Sciatic nerve (tissue), 2 donors: ENCODE results near the gene ZNF394. TPM values are rescaled to one million over a fixed set of nuclear protein-coding genes. Genes with fewer than 3 reads are reported as not detected.
"Not testable (repeated sequence)": the region's sequence is repeated elsewhere in the genome, so short reads cannot be mapped to it uniquely, and the experiment has no call there.

ENCODE experiments used
- ATAC-seq: fragments of 200-7000 bp; cut with Tn5 transposase; one replicate; pipeline ENCODE4 v1.9.1; 2020; ENCODE audit warnings: mild to moderate bottlenecking, moderate library complexity
- DNase-seq: peaks from one replicate; pipeline ENCODE4 v3.0.0-alpha.2; 2020; ENCODE audit warnings: low spot score
- intact Hi-C: fragments of 100-400 bp; cut with DNase I; formaldehyde crosslinking; loops from one replicate; pipeline ENCODE4 v1.14.2; 2022
- total RNA-seq: library from RNA; stranded (reverse); fragmentation: NEBNext Ultra II Directional; extraction: Animal tissue kit (Norgen Biotek cat#: 25700); gene quantifications from one replicate; pipeline ENCODE4 v1.2.1, GENCODE V29; 2021
- donor health status: DM: no; HTN: no; CAD: no.
- donor health status: DM: no; HTN: no; CAD: no.

The ZNF394 gene
- total RNA-seq = 38.8 TPM

DNA sequence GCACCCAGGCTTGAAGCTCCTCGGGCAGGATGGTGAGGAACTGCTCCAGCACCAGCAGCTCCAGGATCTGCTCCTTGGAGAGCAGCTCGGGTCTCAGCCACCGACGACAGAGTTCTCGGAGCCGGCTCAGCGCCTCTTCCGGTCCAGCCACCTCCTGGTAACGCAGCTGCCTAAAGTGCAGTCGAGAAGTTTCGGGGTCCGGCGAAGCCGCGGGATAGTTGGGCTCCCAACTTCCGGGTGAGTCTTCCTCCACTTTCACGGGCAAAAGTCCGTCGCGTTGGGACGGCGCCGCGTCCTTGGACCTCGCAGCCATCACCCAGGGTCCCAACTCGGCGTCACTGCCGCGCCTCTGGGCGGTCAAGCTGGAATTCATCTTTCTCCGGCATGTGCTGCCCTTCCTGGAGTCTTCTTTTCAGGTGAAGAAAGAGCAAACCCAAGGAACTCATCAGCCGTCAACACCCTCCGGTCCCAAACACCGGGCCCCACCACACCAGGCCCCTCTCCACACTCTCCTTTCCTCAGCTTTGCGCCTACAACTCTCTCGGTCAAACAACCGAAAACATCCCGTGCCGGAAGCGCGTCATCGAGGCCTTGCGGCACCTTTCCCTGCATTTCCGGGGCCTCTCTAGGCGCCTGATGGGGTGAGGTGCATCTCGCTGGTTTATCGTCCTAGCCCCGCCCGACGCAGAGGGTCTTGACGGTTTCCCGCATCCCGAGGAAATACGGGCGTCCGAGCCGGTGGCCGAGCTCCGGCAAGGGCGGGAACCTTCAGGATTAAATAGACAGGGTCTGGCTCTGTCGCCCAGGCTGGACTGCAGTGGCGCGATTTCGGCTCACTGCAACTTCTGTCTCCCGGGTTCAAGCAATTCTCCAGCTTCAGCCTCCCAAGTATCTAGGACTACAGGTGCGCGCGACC, at the start of gene ZNF394:
ZNF394 (minus strand) TSS at position 561 of the 916 bp plus-strand sequence; CDS start at position 373, 188 bp downstream.
- peak; percentile 72 for ATAC-seq
- DNase-seq = peak; percentile 93
- intact Hi-C loops = loop anchor here (5.0 kb wide), 1 partner anchor 322 kb away; no protein-coding TSS in a partner anchor

DNA sequence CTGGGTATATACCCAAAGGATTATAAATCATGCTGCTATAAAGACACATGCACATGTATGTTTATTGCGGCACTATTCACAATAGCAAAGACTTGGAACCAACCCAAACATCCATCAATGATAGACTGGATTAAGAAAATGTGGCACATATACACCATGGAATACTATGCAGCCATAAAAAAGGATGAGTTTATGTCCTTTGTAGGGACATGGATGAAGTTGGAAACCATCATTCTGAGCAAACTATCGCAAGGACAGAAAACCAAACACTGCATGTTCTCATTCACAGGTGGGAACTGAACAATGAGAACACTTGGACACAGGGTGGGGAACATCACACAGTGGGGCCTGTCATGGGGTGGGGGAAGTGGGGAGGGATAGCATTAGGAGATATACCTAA, 49.5 kb upstream of the ZNF394 start:
- ATAC-seq, DNase-seq, intact Hi-C loops: not testable (repeated sequence)

DNA sequence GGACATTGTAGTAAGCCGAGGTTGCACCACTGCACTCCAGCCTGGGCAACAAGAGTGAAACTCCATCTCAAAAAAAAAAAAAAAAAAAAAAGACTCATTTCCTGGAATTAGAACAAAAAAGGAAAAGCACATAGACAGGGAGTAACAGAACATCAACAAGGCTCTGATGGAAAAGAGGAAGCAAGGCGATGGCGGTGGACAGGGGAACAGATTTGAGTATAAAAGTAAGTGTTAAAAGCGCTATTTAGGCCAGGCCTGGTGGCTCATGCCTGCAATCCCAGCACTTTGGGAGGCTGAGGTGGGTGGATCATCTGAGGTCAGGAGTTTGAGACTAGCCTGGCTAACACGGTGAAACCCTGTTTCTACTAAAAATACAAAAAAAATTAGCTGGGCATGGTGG, 45.2 kb upstream of the ZNF394 start:
- ATAC-seq, intact Hi-C loops, DNase-seq: not testable (repeated sequence)

DNA sequence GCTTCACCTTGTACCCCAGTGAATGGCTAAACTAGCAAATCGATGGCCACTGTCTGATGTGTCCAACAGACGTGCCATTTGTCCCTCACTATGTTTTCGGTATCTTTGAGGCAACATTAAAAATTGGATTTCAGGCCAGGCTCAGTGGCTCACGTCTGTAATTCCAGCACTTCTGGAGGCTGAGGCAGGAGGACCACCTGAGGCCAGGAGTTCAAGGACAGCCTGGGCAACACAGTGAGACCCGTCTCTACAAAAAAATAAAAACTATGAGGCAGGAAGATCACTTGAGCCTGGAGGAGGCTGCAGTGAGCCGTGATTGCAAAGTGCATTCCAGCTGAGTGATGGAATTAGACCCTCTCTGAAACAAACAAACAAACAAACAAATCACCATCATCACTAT, 43.8 kb upstream of the ZNF394 start:
- intact Hi-C loops = no loop called here
- DNase-seq (no peak), ATAC-seq (no peak)

DNA sequence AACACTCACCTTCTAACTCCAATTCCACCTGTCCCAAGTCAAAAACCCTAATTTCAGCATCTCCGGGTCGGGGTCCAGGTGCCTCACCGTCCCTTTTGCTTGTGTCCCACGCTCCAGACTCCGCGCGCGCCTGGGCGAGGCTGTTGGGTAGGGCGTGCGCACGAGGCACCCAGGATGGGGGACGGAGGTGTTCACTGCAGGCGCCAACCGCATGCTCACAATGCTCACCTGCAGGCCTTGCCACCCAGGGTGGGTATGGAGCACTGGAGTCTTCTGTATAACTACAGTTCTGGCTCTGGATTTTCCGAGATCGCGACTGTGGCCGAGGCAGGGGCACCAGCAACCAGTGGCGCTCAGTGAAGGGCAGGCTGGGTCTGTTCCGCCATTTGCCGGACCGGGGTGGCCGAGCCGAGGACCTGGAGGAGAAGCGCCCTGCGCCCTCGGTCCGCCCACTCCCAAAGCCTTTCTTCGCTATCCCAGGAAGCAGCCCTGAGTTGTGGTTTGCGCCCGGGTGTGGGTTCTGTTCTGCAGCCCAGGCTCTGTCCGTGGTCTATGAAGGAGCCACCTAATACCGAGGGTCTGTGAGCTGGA, 43.1 kb upstream of the ZNF394 start:
- intact Hi-C loops = no loop called here
- ATAC-seq = no peak

DNA sequence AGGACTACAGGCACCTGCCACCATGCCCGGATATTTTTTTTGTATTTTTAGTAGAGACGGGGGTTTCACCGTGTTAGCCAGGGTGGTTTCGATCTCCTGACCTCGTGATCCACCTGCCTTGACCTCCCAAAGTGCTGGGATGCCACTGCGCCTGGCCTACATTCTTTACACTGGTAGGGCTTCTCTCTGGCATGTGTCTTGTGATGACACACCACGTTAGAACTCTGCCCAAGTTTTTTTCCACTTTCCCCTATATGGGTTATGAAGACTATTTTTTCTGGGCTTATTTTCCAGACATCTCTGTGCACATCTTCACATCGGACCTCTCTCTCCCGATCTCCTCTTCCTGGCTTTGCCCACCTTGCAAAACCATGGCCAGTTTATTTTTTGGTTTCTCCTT, 41.1 kb upstream of the ZNF394 start:
- DNase-seq (no peak), ATAC-seq (no peak)
- intact Hi-C loops = no loop called here

More for the DNA sequence above, 43.1 kb upstream of the ZNF394 start:
- DNase-seq = no peak

DNA sequence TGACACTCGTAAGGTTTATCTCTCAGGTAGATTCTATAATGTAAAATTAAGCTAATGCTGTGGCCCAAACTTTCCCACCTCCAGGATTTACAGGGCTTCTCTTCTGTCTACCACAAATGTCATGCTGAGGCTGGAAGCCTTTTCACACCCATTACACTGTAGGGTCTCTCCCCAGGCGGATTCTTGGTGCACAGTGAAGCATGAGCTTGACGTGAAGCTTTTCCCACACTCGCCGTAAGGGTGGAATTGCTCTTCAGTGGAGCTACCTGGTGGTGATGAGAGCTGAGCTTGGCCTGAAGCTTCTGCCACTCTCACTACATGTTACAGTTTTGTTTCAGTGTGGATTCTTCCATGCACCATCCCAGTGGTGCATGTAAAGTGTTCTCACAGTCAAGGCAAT, 40.5 kb upstream of the ZNF394 start:
- DNase-seq = no peak
- intact Hi-C loops = no loop called here
- no peak for ATAC-seq

DNA sequence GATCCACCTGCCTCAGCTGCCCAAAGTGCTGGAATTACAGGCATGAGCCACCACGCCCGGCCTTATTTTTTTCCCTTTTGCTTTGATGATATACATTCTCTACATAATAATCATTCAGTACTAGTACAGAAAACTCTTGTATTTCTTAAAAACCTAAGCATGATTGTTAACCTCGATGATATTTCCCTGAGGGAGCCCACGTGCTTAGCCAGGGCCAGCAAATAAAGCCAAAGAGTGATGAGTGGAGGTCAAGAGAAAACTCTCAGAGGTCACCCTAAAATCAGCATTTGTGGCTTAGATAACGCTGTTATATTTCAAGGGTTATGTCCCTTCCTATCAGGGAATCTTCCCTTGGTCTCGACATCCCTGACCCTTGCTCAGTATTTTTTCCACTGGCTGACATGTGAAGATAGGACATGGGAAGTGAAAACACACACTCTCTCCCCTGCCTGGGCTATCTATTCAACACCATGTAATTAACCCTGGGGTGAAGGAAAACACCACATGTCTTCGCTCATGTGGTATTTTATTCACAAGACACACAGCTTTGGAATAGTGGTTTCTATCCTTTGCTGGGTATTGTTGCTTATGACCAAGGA, 39.2 kb upstream of the ZNF394 start:
- intact Hi-C loops = no loop called here

DNA sequence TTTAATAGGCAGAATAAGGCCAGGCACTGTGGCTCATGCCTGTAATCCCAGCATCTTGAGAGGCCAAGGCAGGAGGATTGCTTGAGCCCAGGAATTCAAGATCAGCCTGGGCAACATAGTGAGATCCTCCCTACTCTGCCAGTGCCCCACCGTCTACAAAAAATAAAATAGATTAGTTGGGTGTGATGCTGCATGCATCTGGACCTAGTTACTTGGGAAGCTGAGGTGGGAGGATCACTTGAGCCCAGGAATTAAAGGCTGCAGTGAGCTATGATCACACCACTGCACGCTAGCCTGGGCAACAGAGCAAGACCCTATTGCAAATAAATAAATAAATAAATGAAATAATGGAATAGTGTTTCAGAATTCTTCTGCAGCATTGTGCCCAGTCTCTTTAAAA, 35.6 kb upstream of the ZNF394 start:
- intact Hi-C loops = no loop called here
- no peak for ATAC-seq
- DNase-seq = no peak

More for the DNA sequence above, 39.2 kb upstream of the ZNF394 start:
- ATAC-seq (no peak), DNase-seq (no peak)

DNA sequence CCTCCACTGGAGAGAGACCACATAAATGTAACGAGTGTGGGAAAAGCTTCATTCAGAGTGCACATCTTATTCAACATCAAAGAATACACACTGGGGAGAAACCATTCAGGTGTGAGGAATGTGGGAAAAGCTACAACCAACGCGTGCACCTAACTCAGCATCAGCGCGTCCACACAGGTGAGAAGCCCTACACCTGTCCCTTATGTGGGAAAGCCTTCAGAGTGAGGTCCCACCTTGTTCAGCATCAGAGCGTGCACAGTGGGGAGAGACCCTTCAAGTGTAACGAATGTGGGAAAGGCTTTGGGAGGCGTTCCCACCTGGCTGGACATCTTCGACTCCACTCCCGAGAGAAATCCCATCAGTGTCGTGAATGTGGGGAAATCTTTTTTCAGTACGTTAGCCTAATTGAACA, 31.3 kb upstream of the ZNF394 start:
- intact Hi-C loops = no loop called here
- DNase-seq (no peak), ATAC-seq (no peak)

DNA sequence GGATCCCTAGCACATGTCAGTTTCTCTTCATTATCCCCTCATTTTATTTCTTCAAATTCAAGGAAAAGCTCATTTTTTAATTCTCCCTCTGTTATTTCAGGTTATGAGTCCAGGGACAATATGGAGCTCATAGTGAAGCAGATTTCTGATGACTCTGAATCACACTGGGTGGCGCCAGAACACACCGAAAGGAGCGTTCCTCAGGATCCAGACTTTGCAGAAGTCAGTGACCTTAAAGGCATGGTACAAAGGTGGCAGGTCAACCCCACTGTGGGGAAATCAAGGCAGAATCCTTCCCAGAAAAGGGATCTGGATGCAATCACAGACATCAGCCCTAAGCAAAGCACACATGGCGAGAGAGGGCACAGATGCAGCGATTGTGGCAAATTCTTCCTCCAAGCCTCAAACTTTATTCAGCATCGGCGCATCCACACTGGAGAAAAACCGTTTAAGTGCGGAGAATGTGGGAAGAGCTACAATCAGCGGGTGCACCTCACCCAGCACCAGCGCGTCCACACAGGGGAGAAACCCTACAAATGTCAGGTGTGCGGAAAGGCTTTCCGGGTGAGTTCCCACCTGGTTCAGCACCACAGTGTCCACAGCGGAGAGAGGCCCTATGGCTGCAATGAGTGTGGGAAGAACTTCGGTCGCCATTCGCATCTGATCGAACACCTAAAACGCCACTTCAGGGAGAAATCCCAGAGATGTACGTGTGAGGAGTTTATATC, 25.8 kb upstream of the ZNF394 start:
- DNase-seq (no peak), ATAC-seq (no peak)
- intact Hi-C loops = no loop called here

DNA sequence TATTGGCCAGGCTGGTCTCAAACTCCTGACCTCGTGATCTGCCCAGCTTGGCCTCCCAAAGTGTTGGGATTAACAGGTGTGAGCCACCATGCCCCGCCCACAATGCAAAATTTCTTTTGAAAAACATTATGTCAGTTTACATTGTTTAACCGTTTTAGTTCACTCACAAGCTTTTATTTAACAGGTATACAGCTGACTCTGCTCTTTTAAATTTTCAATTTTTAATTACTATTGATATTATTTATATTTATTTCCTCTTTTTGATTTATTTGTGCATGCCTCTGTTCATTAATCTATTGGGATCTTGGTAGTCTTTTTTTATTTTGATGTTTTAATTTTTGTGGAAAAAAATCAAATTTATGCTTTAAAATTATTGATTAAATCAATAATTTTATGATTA, 21.3 kb upstream of the ZNF394 start:
- DNase-seq (no peak), ATAC-seq (no peak)
- intact Hi-C loops = no loop called here

DNA sequence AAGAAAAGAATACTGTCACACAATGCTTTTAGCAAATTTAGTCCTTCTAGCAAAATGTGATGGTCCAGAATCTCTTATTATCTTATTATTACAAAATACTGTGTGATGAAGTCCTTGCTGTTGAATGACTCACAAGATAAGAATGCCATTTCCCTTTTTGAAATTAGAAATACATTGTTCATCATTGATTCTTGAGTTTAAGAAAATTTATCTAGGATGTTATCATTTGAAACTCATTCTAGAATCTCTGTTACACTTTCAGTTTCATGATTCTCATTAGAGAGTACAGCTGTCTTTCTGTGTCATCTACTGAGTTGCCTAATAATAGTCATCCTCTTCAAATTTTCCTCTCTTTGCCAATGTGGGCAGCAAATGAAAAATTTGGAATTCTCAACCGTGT, 14.0 kb upstream of the ZNF394 start:
- DNase-seq (no peak), ATAC-seq (no peak)
- intact Hi-C loops = no loop called here

DNA sequence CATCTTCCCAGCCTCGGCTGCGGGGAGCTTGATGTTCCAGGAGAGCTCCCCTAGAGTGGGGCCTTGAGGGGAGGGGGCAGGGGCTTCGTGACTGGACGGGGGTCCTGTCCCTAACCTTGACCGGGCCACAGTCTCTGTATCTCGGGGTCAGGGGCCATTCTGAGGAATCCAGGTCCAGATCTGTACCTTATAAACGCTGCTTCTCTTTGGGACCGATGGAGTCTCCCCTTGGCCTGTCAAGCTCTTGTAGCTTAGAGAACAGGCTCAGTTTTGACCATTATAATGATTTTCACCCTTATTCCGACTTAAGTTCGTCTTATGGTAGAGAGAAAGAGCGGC, 5.2 kb upstream of the ZNF394 start:
- DNase-seq (no peak), ATAC-seq (no peak)
- intact Hi-C loops = no loop called here

DNA sequence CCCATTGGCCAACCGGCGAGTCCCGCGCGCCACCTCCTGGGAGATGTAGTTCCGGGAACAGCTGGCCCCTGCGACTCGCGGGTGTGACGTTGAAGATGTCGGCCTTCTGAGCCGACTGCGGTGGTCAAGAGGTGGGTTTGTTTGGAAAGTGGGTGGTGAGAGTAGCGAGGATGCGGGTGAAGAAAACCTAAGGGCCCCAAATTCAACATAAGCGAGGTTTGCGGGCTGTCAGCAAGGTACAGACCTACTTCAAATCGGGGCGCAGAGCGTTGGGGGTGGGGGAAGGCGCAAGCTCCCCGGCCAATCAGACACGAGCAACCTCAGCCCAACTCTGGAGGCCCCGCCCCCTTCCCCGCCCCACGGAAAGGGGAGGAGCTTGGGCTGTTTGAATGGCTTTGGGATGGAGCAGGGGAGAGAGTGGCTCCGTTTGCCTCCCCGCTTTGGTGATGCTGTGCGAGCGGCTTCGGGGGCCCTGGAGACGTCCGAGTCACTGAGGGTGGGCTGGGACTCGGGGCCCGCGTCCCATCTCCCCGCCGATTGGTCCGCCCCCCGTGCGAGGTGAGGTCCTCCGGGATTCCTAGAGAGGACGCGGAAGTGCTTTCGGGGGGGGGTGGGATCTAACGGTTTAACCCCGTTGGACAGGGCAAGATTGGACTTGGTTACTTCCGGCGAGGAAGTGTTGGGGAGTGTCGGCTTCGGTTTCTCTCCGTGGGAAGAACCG, 4.7 kb upstream of the ZNF394 start, which contains the start of gene ZKSCAN5:
ZKSCAN5 (plus strand) TSS at position 60 of the 721 bp plus-strand sequence. CDS start 1,383 bp downstream, outside the sequence.
- ATAC-seq = peak; percentile 97
- intact Hi-C loops = loop anchor here (5.0 kb wide), 1 partner anchor 318 kb away; no protein-coding TSS in a partner anchor
- DNase-seq = peak; percentile 99

DNA sequence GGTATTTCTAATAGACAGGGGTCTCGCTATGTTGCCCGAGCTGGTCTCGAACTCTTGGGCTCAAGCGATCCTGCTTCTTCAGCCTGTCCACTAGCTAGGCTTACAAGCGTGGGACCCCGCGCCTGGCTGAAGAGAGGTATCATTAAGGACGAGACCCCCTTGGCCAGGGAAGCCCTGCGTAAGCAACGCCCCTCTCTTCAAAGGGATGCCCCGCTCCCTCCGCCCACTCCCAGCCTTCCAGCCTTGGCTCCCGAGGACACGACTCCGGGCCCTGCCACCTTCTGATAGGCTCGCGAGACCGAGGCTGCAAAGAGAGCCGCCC, 4.2 kb upstream of the ZNF394 start:
- ATAC-seq (peak; percentile 96), DNase-seq (no peak)
- intact Hi-C loops = loop anchor here (5.0 kb wide), 1 partner anchor 318 kb away; no protein-coding TSS in a partner anchor

DNA sequence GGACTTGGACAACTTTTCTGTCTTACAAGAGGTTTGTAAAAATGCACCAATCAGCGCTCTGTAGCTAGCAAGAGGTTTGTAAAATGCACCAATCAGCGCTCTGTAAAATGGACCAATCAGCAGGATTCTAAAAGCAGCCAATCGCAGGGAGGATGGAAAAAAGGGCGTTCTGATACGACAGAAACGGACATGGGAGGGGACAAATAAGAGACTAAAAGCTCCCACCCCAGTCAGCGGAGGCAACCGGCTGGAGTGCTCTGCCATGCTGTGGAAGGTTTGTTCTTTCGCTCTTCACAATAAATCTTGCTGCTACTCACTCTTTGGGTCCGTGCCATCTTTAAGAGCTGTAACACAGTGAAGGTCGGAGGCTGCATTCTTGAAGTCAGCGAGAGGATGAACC, 1.2 kb upstream of the ZNF394 start:
- ATAC-seq, DNase-seq: not testable (repeated sequence)
- intact Hi-C loops = loop anchor here (5.0 kb wide), 1 partner anchor 321 kb away; no protein-coding TSS in a partner anchor

DNA sequence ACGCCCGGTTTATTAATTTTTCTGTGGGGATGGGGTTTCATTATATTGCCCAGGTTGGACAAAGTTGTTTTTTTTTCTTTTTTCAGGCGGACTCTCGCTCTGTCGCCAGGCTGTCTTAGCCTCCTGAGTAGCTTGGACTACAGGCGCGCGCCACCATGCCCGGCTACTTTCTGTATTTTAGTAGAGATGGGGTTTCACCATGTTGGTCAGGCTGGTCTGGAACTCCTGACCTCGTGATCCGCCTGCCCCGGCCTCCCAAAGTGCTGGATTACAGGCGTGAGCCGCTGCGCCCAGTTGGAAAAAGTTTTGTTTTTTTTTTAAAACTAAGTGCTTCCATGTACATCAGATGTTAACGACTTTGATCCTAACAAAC, 542 bp upstream of the ZNF394 start:
- intact Hi-C loops = loop anchor here (5.0 kb wide), 1 partner anchor 322 kb away; no protein-coding TSS in a partner anchor
- DNase-seq (no peak), ATAC-seq (no peak)

DNA sequence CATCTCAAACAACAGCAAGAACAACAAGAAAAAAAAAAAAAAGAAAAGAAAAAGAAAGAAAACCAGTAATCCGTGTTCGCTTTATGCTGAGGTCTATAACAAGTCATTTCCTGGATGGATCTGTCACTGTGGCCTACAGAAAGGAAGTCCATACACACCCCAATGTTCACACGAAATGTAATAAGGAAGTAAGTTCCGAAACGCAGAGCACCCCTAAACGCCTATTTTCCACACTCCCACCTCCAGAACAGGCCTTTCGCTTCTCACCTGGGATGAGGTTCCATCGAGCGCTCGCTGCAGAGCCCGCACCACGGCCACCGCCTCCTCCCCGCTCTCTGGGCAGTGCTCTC, 735 bp downstream of the ZNF394 start:
- ATAC-seq (no peak), DNase-seq (no peak)
- intact Hi-C loops = no loop called here
